Measurements from ENCODE around the gene KCNIP4.

GRCh38 chr4:21552455-21552854 lies 396.1 kb downstream of the KCNIP4 start:
- TF ChIP-seq CTCF (IDR thresholded peaks at IDR 0.05) = no peak
- no peak for TF ChIP-seq POLR2A (IDR thresholded peaks at IDR 0.05)
- no peak for TF ChIP-seq POLR2AphosphoS5 (IDR thresholded peaks at IDR 0.05)
- TF ChIP-seq EP300 (IDR thresholded peaks at IDR 0.05; ENCODE audit: low read depth) = no peak

All from transverse colon (tissue), 4 donors.